ENCODE results near the gene TPPP2.

The TPPP2 gene

DNA sequence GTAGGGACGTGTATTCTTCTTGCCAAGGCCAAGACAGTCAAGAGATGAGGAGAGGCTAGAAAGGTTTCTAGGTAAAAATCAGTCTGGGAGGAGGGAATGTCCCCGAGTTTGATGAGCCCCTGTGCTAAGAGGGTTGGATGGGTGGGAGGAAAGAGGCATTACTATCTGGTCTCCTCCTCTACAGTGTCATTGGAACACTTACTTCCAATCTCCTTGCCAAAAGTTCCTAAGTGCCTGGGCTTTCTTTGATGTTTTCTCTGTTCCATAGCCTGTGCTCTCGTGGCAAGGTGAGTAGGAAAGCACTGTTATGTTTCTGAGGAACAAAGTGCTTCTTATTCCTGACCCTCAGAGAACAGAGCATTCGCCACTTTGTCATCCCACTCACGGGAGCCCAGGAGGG is 4.7 kb downstream of the TPPP2 start, which contains the start of gene RNASE13:
RNASE13 (minus strand) TSS at position 101 of the 400 bp plus-strand sequence. CDS start 519 bp downstream, outside the sequence.
- TF ChIP-seq TAF1 (IDR thresholded peaks at IDR 0.05; ENCODE audit: borderline replicate concordance, insufficient read depth, low read length) (no peak), FOXP2 (optimal IDR thresholded peaks at IDR 0.05; ENCODE audit: borderline replicate concordance, extremely low read depth, extremely low read length, insufficient read depth) (no peak), SIN3A (IDR thresholded peaks at IDR 0.05; ENCODE audit: borderline replicate concordance, insufficient read depth, low read length) (no peak), POLR2AphosphoS5 (IDR thresholded peaks at IDR 0.05; ENCODE audit: low read depth, low read length) (no peak)
- TF ChIP-seq, protein P1, sequence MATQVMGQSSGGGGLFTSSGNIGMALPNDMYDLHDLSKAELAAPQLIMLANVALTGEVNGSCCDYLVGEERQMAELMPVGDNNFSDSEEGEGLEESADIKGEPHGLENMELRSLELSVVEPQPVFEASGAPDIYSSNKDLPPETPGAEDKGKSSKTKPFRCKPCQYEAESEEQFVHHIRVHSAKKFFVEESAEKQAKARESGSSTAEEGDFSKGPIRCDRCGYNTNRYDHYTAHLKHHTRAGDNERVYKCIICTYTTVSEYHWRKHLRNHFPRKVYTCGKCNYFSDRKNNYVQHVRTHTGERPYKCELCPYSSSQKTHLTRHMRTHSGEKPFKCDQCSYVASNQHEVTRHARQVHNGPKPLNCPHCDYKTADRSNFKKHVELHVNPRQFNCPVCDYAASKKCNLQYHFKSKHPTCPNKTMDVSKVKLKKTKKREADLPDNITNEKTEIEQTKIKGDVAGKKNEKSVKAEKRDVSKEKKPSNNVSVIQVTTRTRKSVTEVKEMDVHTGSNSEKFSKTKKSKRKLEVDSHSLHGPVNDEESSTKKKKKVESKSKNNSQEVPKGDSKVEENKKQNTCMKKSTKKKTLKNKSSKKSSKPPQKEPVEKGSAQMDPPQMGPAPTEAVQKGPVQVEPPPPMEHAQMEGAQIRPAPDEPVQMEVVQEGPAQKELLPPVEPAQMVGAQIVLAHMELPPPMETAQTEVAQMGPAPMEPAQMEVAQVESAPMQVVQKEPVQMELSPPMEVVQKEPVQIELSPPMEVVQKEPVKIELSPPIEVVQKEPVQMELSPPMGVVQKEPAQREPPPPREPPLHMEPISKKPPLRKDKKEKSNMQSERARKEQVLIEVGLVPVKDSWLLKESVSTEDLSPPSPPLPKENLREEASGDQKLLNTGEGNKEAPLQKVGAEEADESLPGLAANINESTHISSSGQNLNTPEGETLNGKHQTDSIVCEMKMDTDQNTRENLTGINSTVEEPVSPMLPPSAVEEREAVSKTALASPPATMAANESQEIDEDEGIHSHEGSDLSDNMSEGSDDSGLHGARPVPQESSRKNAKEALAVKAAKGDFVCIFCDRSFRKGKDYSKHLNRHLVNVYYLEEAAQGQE (IDR thresholded peaks at IDR 0.05; ENCODE audit: insufficient read depth in 1 of 2, low read depth in 2 of 2, low read length in 2 of 2): no peak

DNA sequence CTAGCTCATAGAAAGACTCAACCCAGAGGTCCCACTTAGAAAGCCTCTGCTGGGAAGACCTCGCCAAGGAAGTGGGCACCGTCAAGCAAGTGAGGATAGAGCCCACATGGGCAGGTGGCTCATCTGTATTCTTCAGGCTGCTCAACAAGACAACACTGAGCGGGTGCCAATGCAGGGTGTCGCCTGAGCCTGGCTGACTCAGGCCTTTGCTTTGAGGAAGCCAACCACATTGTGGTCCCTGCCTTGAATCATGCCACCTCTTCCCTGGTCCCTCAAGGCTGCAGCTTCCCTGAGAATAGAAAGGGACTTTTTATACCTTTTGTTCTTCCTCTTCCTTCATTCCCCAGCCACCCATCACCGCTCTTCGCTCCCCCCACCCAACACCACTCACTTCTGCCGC is 6.7 kb downstream of the TPPP2 start:
- no peak for TF ChIP-seq TAF1 (IDR thresholded peaks at IDR 0.05; ENCODE audit: borderline replicate concordance, insufficient read depth, low read length)
- no peak for TF ChIP-seq SIN3A (IDR thresholded peaks at IDR 0.05; ENCODE audit: borderline replicate concordance, insufficient read depth, low read length)
- no peak for TF ChIP-seq FOXP2 (optimal IDR thresholded peaks at IDR 0.05; ENCODE audit: borderline replicate concordance, extremely low read depth, extremely low read length, insufficient read depth)
- TF ChIP-seq POLR2AphosphoS5 (IDR thresholded peaks at IDR 0.05; ENCODE audit: low read depth, low read length): no peak
- TF ChIP-seq, protein P1 (IDR thresholded peaks at IDR 0.05; ENCODE audit: insufficient read depth in 1 of 2, low read depth in 2 of 2, low read length in 2 of 2): no peak

DNA sequence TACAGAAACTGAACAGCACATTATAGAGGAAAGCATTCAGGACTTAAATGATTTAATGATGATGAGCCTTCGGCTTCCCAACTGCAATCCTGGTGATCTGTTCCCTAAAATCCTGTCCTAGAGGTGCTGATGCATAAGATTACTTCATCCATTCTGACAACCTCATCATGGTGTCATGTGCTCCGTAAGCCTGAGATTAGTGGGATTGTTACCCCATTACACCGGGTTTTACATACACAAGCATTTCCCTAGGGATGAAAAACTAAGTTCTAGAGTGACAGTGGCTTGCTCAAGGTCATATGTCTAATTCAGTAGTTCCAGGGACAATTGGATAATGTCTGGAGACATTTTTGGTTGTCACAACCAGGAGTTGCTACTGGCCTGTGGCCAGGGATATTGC is 7.1 kb downstream of the TPPP2 start:
- no peak for TF ChIP-seq POLR2AphosphoS5 (IDR thresholded peaks at IDR 0.05; ENCODE audit: low read depth, low read length)
- TF ChIP-seq, protein P1 (IDR thresholded peaks at IDR 0.05; ENCODE audit: insufficient read depth in 1 of 2, low read depth in 2 of 2, low read length in 2 of 2): no peak
- TF ChIP-seq SIN3A (IDR thresholded peaks at IDR 0.05; ENCODE audit: borderline replicate concordance, insufficient read depth, low read length): no peak
- TF ChIP-seq FOXP2 (optimal IDR thresholded peaks at IDR 0.05; ENCODE audit: borderline replicate concordance, extremely low read depth, extremely low read length, insufficient read depth): no peak
- no peak for TF ChIP-seq TAF1 (IDR thresholded peaks at IDR 0.05; ENCODE audit: borderline replicate concordance, insufficient read depth, low read length)

DNA sequence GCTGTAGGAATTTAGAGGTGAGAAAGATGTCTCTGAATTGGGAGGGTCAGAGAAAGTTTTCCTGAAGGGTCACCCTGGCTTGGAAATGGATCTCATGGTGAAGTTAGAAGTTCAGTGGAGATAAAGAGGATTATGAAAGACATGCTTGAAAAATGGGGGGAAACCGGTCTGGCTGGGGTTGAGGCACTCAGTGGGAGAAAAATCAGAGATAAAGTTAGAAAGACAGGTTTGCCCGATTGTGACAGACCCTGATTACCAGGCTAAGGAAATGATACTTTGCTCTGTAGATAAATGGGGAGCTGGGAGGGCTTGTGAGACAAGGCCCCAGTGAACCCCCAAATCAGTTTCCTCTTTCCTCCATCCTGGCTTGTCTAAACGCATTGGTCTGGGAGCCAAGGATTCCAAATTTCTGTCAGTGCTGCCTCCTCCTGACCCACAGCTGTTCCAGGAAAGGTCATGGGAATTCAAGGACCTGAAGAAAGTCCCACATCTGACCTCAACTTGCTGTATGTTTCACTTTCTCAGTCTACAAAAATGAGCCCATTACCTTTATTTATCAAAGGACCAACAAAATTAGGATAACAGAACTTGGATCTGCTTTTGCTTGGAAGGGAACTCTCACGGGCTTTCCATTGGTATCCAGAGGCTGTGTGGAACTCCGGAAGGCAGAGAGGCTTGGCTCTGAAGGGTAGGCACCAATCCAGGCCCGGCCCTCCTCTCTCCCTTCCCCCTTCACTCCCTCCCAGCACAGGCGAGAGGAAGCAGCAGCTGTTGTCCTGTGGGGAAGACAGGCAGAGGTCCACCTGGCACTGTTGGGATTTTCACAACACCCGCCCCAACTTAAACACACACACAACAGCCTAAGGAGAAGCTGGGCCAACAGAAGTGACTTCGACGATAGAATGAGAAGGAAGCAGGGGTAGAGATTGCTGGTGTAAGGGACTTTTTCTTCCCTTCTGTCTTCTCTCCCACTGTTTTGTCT is 8.7 kb downstream of the TPPP2 start:
- TF ChIP-seq POLR2AphosphoS5 (IDR thresholded peaks at IDR 0.05; ENCODE audit: low read depth, low read length) (no peak), TAF1 (IDR thresholded peaks at IDR 0.05; ENCODE audit: borderline replicate concordance, insufficient read depth, low read length) (no peak), FOXP2 (optimal IDR thresholded peaks at IDR 0.05; ENCODE audit: borderline replicate concordance, extremely low read depth, extremely low read length, insufficient read depth) (no peak), SIN3A (IDR thresholded peaks at IDR 0.05; ENCODE audit: borderline replicate concordance, insufficient read depth, low read length) (no peak)
- TF ChIP-seq, protein P1 (IDR thresholded peaks at IDR 0.05; ENCODE audit: insufficient read depth in 1 of 2, low read depth in 2 of 2, low read length in 2 of 2): no peak
